Measurements from ENCODE around the gene PTK6.

Gene PTK6

DNA sequence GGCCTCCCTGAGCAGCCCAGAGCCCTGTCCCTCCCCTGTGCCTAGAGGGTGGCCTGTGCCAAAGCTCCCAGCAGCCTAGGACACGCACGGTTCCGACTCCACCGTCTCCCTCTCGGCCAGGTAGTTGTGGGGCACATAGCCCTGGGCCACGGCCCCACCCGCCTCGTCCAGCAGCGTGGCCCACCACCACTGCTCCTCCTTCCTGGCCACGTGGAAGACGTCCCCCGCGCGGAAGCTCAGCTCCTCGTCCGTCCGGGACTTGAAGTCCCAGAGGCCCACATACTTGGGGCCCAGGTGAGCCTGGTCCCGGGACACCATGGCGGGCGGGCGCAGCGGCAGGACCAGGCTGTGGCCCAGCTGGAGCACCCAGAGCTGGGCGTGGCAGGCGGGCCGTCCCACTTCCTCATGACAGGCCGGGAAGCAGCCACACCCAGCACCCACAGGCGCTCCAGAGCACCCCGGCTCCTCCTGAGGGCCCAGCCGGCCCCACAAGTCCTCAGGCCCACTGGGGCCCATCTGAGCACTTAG lies at the start of gene PTK6:
PTK6 (minus strand) TSS at position 380 of the 528 bp plus-strand sequence; CDS start at position 318, 62 bp downstream.
- Histone ChIP-seq H3K4me1 (ENCODE audit: insufficient read depth, low read length) (no peaks in the 10 kb centered on the region), H3K27ac (ENCODE audit: low read depth, low read length) (no peak within 1 kb of the TSS), H3K9me3 (ENCODE audit: low read length) (no peaks in the 10 kb centered on the region), H3K9ac (ENCODE audit: low read length) (no peak within 1 kb of the TSS), H3K4me3 (ENCODE audit: low read depth in 1 of 2, low read length in 2 of 2) (peak within 1 kb of the TSS in 1 of 2 donors; percentile 21), H3K36me3 (ENCODE audit: insufficient read depth, low read length) (no peaks in the 10 kb centered on the region), H3K27me3 (ENCODE audit: control insufficient read depth in 1 of 2, insufficient read depth in 2 of 2, low read length in 2 of 2) (peaks cover 0 to 41% of the 10 kb centered on the region in 2 donors)

GRCh38 chr20:63586797-63587196 lies 49.6 kb upstream of the PTK6 start:
- Histone ChIP-seq H3K9ac (ENCODE audit: low read length) (no peak overlapping the region), H3K4me3 (ENCODE audit: low read depth in 1 of 2, low read length in 2 of 2) (no peak overlapping the region), H3K36me3 (ENCODE audit: insufficient read depth, low read length) (peaks cover 1% of the 10 kb centered on the region), H3K9me3 (ENCODE audit: low read length) (no peaks in the 10 kb centered on the region), H3K27me3 (ENCODE audit: control insufficient read depth in 1 of 2, insufficient read depth in 2 of 2, low read length in 2 of 2) (no peaks in the 10 kb centered on the region), H3K27ac (ENCODE audit: low read depth, low read length) (no peak overlapping the region), H3K4me1 (ENCODE audit: insufficient read depth, low read length) (no peaks in the 10 kb centered on the region)

DNA sequence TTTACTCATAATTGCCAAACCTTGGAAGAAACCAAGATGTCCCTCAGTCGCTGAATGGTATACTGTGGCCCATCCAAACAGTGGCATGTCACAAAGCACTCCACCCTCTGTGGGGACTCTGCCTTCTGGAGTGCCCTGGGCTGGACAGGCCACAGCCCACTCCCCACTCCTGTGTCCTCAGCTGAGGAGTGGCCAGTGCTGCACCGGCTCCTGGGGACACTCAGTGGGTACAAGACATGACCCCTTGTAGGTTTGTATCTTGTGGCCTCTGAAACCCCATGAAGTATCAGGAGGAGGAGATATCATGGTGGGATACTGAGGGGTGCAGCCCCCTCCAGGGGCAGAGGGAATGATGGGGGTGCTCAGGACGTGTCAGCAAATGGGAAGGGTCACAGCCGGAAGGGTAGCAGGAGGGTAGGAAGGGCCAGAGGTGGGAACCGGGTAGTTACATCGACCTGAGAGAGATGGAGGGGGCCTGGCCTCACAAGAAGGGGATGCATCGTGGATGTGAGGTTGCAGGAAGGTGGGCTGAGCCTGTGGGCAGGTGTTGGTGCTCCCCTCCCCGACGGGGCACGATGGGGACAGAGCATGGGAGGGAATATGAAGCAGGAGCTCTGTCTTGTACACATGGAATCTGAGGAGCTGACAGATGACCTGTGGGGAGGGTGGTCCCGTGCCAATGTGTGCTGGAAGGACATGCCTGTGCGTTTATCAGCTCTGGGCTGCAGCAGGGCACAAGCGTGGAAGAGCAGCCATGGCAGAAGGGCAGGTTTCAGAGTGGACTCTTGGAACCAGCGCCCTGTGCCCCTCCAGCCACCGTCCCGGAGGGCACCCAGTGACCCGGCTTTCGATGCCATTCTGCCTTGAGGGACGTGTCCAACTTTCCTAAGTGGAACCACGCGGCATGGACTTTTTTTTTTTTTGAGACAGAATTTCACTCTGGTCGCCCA lies 48.7 kb upstream of the PTK6 start:
- no peaks in the 10 kb centered on the region for H3K4me1 ChIP-seq (ENCODE audit: insufficient read depth, low read length)
- H3K27ac ChIP-seq (ENCODE audit: low read depth, low read length): no peak overlapping the region
- H3K9ac ChIP-seq (ENCODE audit: low read length): no peak overlapping the region
- H3K36me3 ChIP-seq (ENCODE audit: insufficient read depth, low read length): no peaks in the 10 kb centered on the region
- no peaks in the 10 kb centered on the region for H3K27me3 ChIP-seq (ENCODE audit: control insufficient read depth in 1 of 2, insufficient read depth in 2 of 2, low read length in 2 of 2)
- no peak overlapping the region for H3K4me3 ChIP-seq (ENCODE audit: low read depth in 1 of 2, low read length in 2 of 2)
- H3K9me3 ChIP-seq (ENCODE audit: low read length): no peaks in the 10 kb centered on the region

DNA sequence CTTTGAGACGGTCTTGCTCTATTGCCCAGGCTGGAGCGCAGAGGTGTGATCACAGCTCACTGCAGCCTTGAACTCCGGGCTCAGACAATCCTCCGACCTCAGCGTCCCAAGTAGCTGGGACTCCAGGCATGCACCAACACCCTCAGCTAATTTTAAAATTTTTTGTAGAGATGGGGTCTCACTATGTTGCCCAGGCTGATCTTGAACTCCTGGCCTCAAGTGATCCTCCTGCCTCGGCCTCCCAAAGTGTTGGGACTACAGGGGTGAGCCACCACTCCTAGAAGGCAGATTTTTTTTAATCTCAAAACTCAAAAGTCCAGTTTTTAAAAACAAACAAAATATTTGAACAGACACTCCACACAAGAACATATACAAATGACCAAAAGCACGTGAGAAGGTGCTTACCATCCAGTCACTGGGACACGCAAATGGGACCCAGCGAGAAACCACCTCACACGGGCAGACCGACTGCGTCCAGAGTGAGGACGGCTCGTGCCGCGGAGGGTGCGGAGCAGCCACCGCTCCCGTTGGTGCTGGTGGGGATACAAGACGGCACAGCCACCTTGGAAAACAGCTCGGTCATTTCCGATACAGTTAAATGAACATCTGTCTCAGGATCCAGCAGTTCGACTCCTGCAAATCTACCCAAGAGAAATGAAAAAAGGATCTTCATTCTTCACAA lies 45.3 kb upstream of the PTK6 start:
- Histone ChIP-seq H3K27ac (ENCODE audit: low read depth, low read length) (no peak overlapping the region), H3K4me3 (ENCODE audit: low read depth in 1 of 2, low read length in 2 of 2) (no peak overlapping the region), H3K4me1 (ENCODE audit: insufficient read depth, low read length) (peaks cover 2% of the 10 kb centered on the region), H3K9ac (ENCODE audit: low read length) (no peak overlapping the region), H3K9me3 (ENCODE audit: low read length) (no peaks in the 10 kb centered on the region), H3K36me3 (ENCODE audit: insufficient read depth, low read length) (no peaks in the 10 kb centered on the region), H3K27me3 (ENCODE audit: control insufficient read depth in 1 of 2, insufficient read depth in 2 of 2, low read length in 2 of 2) (no peaks in the 10 kb centered on the region)

DNA sequence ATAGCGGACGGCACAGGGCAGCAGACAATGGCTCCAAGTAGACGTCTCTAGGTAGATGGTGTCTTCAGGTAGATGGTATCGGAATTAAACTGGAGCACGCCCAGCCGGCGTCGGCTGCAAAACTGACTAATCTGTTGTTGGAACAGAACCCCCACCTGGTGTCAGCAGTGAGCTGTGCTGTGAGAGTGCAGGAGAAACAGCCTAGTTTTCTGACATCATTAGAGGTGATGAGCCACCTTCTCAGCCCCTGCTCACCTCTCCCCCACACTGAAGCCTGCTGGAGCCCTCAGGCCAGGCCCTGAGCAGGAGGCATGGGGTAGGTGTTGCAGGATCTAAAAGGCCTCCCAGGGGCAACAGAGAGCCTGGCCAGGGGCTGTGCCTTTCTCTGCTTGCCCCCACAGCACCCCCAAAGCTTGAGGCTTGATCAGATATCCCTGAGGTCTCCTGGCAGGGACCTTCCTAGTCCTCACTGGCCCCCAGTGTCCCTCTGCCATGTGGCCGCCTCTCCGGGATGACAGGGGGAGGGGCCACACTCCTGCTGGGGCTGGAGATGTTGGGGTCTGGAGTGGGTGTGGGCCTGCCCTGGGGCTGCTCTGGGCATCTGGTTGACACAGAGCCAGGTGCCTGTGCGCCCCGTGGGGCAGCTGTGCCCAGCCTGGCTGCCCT lies 43.8 kb upstream of the PTK6 start:
- no peaks in the 10 kb centered on the region for H3K9me3 ChIP-seq (ENCODE audit: low read length)
- no peaks in the 10 kb centered on the region for H3K36me3 ChIP-seq (ENCODE audit: insufficient read depth, low read length)
- H3K4me1 ChIP-seq (ENCODE audit: insufficient read depth, low read length): peaks cover 3% of the 10 kb centered on the region
- no peak overlapping the region for H3K4me3 ChIP-seq (ENCODE audit: low read depth in 1 of 2, low read length in 2 of 2)
- no peak overlapping the region for H3K9ac ChIP-seq (ENCODE audit: low read length)
- H3K27ac ChIP-seq (ENCODE audit: low read depth, low read length): no peak overlapping the region
- H3K27me3 ChIP-seq (ENCODE audit: control insufficient read depth in 1 of 2, insufficient read depth in 2 of 2, low read length in 2 of 2): no peaks in the 10 kb centered on the region

DNA sequence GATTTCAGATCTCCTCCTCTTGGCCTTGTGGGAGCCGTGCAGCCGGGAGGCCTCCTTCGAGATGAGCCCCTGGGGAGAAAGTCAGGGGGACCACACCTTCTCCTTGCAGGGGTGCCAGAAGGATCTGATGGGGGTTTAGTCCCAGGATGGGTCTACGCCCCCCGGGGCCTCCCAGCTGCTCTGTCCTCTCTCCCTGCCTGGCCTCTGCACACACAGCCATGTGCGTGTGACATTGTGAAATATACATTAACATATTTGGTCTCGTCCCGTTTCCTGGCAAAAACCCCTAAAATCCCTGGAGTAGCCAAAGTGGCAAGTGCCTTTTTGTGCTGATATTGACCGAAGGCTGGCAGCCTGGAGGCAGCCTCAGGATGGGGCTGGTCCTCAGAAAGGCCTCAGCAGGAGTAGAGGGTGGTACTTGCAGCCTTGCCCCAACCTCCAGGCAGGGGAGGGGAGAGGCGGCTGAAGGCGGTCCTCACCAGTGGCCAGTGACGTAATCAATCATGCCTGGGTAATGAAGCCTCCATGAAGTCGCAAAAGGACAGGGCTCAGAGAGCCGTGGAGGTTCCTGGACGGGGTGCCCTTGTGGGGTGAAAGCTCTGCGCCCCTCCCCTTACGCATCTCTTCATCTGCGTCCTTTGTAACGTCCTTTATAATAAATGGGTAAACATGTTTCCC lies 42.0 kb upstream of the PTK6 start:
- Histone ChIP-seq H3K9ac (ENCODE audit: low read length) (no peak overlapping the region), H3K27me3 (ENCODE audit: control insufficient read depth in 1 of 2, insufficient read depth in 2 of 2, low read length in 2 of 2) (no peaks in the 10 kb centered on the region), H3K27ac (ENCODE audit: low read depth, low read length) (no peak overlapping the region), H3K36me3 (ENCODE audit: insufficient read depth, low read length) (no peaks in the 10 kb centered on the region), H3K4me1 (ENCODE audit: insufficient read depth, low read length) (peaks cover 3% of the 10 kb centered on the region), H3K9me3 (ENCODE audit: low read length) (no peaks in the 10 kb centered on the region), H3K4me3 (ENCODE audit: low read depth in 1 of 2, low read length in 2 of 2) (no peak overlapping the region)

DNA sequence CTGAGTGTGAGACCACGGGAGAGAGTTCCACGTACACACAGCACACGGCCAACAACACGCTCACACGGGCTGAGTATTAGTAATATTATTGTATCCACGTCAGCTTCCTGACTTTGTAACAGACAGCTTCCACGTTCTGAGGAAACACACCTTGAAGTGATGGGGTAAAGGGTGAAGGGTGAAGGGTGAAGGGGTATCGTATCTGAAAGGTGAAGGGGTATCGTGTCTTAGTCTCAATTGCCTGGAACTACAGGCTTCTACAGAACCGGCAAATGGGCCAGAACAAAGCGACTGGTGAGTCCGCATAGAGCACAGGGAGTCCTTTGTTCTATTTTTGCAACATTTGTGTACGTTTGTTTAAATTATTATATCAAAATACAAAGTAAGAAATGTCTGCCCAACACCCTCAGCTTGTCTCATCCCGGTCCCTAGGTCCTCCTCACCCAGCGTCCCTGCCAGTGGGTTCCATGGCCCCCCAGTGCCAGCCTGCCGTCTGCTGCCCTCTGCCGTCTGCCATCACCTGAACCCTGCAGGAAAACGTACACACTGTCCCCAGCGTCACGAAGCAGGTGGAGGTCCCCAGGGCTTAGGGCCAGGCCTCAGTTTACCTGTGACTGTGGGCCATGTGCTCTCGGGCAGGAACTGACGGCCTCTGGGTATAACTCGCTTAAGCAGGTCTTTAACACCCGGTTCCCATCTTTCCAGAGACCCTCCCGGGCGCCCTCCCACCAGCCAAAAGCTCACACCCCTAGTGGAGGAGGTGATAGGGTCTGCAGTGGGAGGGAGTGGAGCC lies 41.2 kb upstream of the PTK6 start:
- no peak overlapping the region for H3K27ac ChIP-seq (ENCODE audit: low read depth, low read length)
- H3K4me3 ChIP-seq (ENCODE audit: low read depth in 1 of 2, low read length in 2 of 2): no peak overlapping the region
- H3K9me3 ChIP-seq (ENCODE audit: low read length): no peaks in the 10 kb centered on the region
- H3K4me1 ChIP-seq (ENCODE audit: insufficient read depth, low read length): peaks cover 5% of the 10 kb centered on the region
- H3K9ac ChIP-seq (ENCODE audit: low read length): no peak overlapping the region
- no peaks in the 10 kb centered on the region for H3K36me3 ChIP-seq (ENCODE audit: insufficient read depth, low read length)
- no peaks in the 10 kb centered on the region for H3K27me3 ChIP-seq (ENCODE audit: control insufficient read depth in 1 of 2, insufficient read depth in 2 of 2, low read length in 2 of 2)

- H3K27ac ChIP-seq (ENCODE audit: low read depth, low read length): no peak overlapping the region
- no peaks in the 10 kb centered on the region for H3K27me3 ChIP-seq (ENCODE audit: control insufficient read depth in 1 of 2, insufficient read depth in 2 of 2, low read length in 2 of 2)
- no peak overlapping the region for H3K9ac ChIP-seq (ENCODE audit: low read length)
- no peaks in the 10 kb centered on the region for H3K9me3 ChIP-seq (ENCODE audit: low read length)
- no peaks in the 10 kb centered on the region for H3K36me3 ChIP-seq (ENCODE audit: insufficient read depth, low read length)
- H3K4me3 ChIP-seq (ENCODE audit: low read depth in 1 of 2, low read length in 2 of 2): no peak overlapping the region
- peaks cover 12% of the 10 kb centered on the region for H3K4me1 ChIP-seq (ENCODE audit: insufficient read depth, low read length)
These were observed 40.2 kb upstream of the PTK6 start for GRCh38 chr20:63577317-63577894.

- H3K9ac ChIP-seq (ENCODE audit: low read length): no peak overlapping the region
- peaks cover 12% of the 10 kb centered on the region for H3K4me1 ChIP-seq (ENCODE audit: insufficient read depth, low read length)
- no peaks in the 10 kb centered on the region for H3K9me3 ChIP-seq (ENCODE audit: low read length)
- H3K27ac ChIP-seq (ENCODE audit: low read depth, low read length): no peak overlapping the region
- no peak overlapping the region for H3K4me3 ChIP-seq (ENCODE audit: low read depth in 1 of 2, low read length in 2 of 2)
- H3K27me3 ChIP-seq (ENCODE audit: control insufficient read depth in 1 of 2, insufficient read depth in 2 of 2, low read length in 2 of 2): no peaks in the 10 kb centered on the region
- H3K36me3 ChIP-seq (ENCODE audit: insufficient read depth, low read length): no peaks in the 10 kb centered on the region
These were observed 39.1 kb upstream of the PTK6 start for GRCh38 chr20:63576311-63576710.
